ENCODE measurements around the gene DNMT1. TPM values are rescaled to one million over a fixed set of nuclear protein-coding genes. Genes with fewer than 3 reads are reported as not detected.

The DNMT1 gene
- polyA plus RNA-seq, 1 donor (not counting 4 experiments of a cell fraction or from before 2014, with no cell fraction given), result 52.0 TPM

- H3K9ac ChIP-seq (ENCODE audit: control insufficient read depth, extremely low read depth, insufficient read depth, low read length), result no peak overlapping the region
- no peak overlapping the region for H2AFZ ChIP-seq (ENCODE audit: control insufficient read depth, low read length)
- no peak overlapping the region for H3K4me3 ChIP-seq (ENCODE audit: control insufficient read depth in 2 of 3, extremely low read depth in 1 of 3, insufficient read depth in 2 of 3, low read depth in 1 of 3, low read length in 3 of 3)
- no peaks in the 10 kb centered on the region for H3K79me2 ChIP-seq (ENCODE audit: control insufficient read depth, insufficient read depth, low read length)
- H3K4me1 ChIP-seq (ENCODE audit: control insufficient read depth, extremely low read depth, insufficient read depth, low read length), result no peaks in the 10 kb centered on the region
- dilution Hi-C loops (cut with MboI; ENCODE audit: extremely low pct_ligation_motif_present, low sequenced_read_pairs), result no loop called here
- no peaks in the 10 kb centered on the region for H3K9me3 ChIP-seq (ENCODE audit: control insufficient read depth, low read depth, low read length)
- H3K36me3 ChIP-seq (ENCODE audit: control insufficient read depth in 2 of 2, extremely low read depth in 1 of 2, insufficient read depth in 2 of 2, low read length in 2 of 2), result no peaks in the 10 kb centered on the region
- FAIRE-seq, result no peak
- no peak overlapping the region for H3K27ac ChIP-seq (ENCODE audit: control insufficient read depth, insufficient read depth, low read length)
- no peak overlapping the region for H3K4me2 ChIP-seq (ENCODE audit: control insufficient read depth, extremely low read depth, insufficient read depth, low read depth, low read length)
- no peaks in the 10 kb centered on the region for H3K27me3 ChIP-seq (ENCODE audit: control insufficient read depth, extremely low read depth, insufficient read depth, low read length)
- no peak for TF ChIP-seq CTCF (optimal IDR thresholded peaks at IDR 0.05 in 1 of 3, IDR thresholded peaks at IDR 0.05 in 1 of 3, conservative IDR thresholded peaks at IDR 0.05 in 1 of 3; ENCODE audit: extremely low read depth in 1 of 3, insufficient read depth in 2 of 3, low read length in 3 of 3)
- TF ChIP-seq EZH2 (IDR thresholded peaks at IDR 0.05; ENCODE audit: low read length), result no peak
- H4K20me1 ChIP-seq (ENCODE audit: control insufficient read depth, extremely low read depth, insufficient read depth, low read length), result no peaks in the 10 kb centered on the region
- DNase-seq (ENCODE audit: low read depth, low spot score), result no peak
- H3K9me1 ChIP-seq (ENCODE audit: control insufficient read depth, extremely low read depth, insufficient read depth, low read length), result no peaks in the 10 kb centered on the region
These were observed 40.2 kb upstream of the DNMT1 start for GRCh38 chr19:10235003-10235402.

- TF ChIP-seq CTCF (optimal IDR thresholded peaks at IDR 0.05 in 1 of 3, IDR thresholded peaks at IDR 0.05 in 1 of 3, conservative IDR thresholded peaks at IDR 0.05 in 1 of 3; ENCODE audit: extremely low read depth in 1 of 3, insufficient read depth in 2 of 3, low read length in 3 of 3), result no peak
- Histone ChIP-seq H3K4me2 (ENCODE audit: control insufficient read depth, extremely low read depth, insufficient read depth, low read depth, low read length) (no peak overlapping the region), H3K27ac (ENCODE audit: control insufficient read depth, insufficient read depth, low read length) (no peak overlapping the region), H3K79me2 (ENCODE audit: control insufficient read depth, insufficient read depth, low read length) (no peaks in the 10 kb centered on the region), H3K36me3 (ENCODE audit: control insufficient read depth in 2 of 2, extremely low read depth in 1 of 2, insufficient read depth in 2 of 2, low read length in 2 of 2) (no peaks in the 10 kb centered on the region), H2AFZ (ENCODE audit: control insufficient read depth, low read length) (no peak overlapping the region), H3K9me3 (ENCODE audit: control insufficient read depth, low read depth, low read length) (no peaks in the 10 kb centered on the region), H3K9ac (ENCODE audit: control insufficient read depth, extremely low read depth, insufficient read depth, low read length) (no peak overlapping the region), H3K4me3 (ENCODE audit: control insufficient read depth in 2 of 3, extremely low read depth in 1 of 3, insufficient read depth in 2 of 3, low read depth in 1 of 3, low read length in 3 of 3) (no peak overlapping the region), H4K20me1 (ENCODE audit: control insufficient read depth, extremely low read depth, insufficient read depth, low read length) (no peaks in the 10 kb centered on the region), H3K9me1 (ENCODE audit: control insufficient read depth, extremely low read depth, insufficient read depth, low read length) (no peaks in the 10 kb centered on the region), H3K27me3 (ENCODE audit: control insufficient read depth, extremely low read depth, insufficient read depth, low read length) (no peaks in the 10 kb centered on the region), H3K4me1 (ENCODE audit: control insufficient read depth, extremely low read depth, insufficient read depth, low read length) (no peaks in the 10 kb centered on the region)
- FAIRE-seq (no peak), DNase-seq (ENCODE audit: low read depth, low spot score) (no peak)
- dilution Hi-C loops (cut with MboI; ENCODE audit: extremely low pct_ligation_motif_present, low sequenced_read_pairs), result no loop called here
These were observed 39.2 kb upstream of the DNMT1 start for GRCh38 chr19:10233946-10234345.
